ENCODE results near the gene OTUD1.

- TF ChIP-seq CTCF (IDR thresholded peaks at IDR 0.05): no peak
- TF ChIP-seq POLR2A (IDR thresholded peaks at IDR 0.05): no peak
- no peak for TF ChIP-seq EP300 (IDR thresholded peaks at IDR 0.05)
These were observed 24.2 kb upstream of the OTUD1 start for GRCh38 chr10:23414658-23415057.
